Fibroblast of pulmonary artery (primary cell): ENCODE data around the gene CCDC141.

Source experiments
- DNase-seq: peaks from one replicate; pipeline ENCODE4 v3.0.0-alpha.2; 2010; ENCODE audit warnings: low read depth
- H3K4me3 ChIP-seq: replicated peaks from 2 replicates; pipeline ENCODE4 v1.5.1; 2011; ENCODE audit warnings: low read depth, mild to moderate bottlenecking, control low read depth, low read length, moderate library complexity
- CTCF ChIP-seq: IDR thresholded peaks from 2 replicates; pipeline ENCODE4 v1.5.1; 2011; ENCODE audit warnings: mild to moderate bottlenecking, control low read depth, low read length, inconsistent platforms; ENCODE audit errors: missing control alignments

CCDC141 gene

GRCh38 chr2:178836807-178837206 is 213.1 kb downstream of the CCDC141 start:
- no peak for TF ChIP-seq CTCF
- no peak for DNase-seq
- H3K4me3 ChIP-seq: no peak overlapping the region

- no peak overlapping the region for H3K4me3 ChIP-seq
- DNase-seq: no peak
- no peak for TF ChIP-seq CTCF
Measured at GRCh38 chr2:178834086-178834485, 215.9 kb downstream of the CCDC141 start.

GRCh38 chr2:178833382-178833781 is 216.6 kb downstream of the CCDC141 start:
- no peak for TF ChIP-seq CTCF
- DNase-seq: no peak
- no peak overlapping the region for H3K4me3 ChIP-seq

GRCh38 chr2:178830451-178830850 is 219.5 kb downstream of the CCDC141 start:
- no peak for TF ChIP-seq CTCF
- DNase-seq: no peak
- H3K4me3 ChIP-seq: no peak overlapping the region

GRCh38 chr2:178829981-178830380 is 220.0 kb downstream of the CCDC141 start:
- DNase-seq: no peak
- H3K4me3 ChIP-seq: no peak overlapping the region
- TF ChIP-seq CTCF: no peak

- DNase-seq: peak; percentile 75
- no peak overlapping the region for H3K4me3 ChIP-seq
- no peak for TF ChIP-seq CTCF
Measured at GRCh38 chr2:178829299-178829960, 220.5 kb downstream of the CCDC141 start.

GRCh38 chr2:178828486-178828881 is 221.5 kb downstream of the CCDC141 start:
- no peak overlapping the region for H3K4me3 ChIP-seq
- no peak for TF ChIP-seq CTCF
- no peak for DNase-seq
